A673 (cell line): ENCODE data around the gene FUZ. TPM values are rescaled to one million over a fixed set of nuclear protein-coding genes. Genes with fewer than 3 reads are reported as not detected.

ENCODE experiments used
- BruUV-seq: library from RNA; stranded (reverse); fragments of 400-500 nt; replicated peaks from 2 replicates; lab custom pipeline; 2021; lab: Mats Ljungman, UMichigan
- CTCF ChIA-PET: fragments of 300-600 bp; sonication (Branson Sonifier 250); formaldehyde crosslinking; loops from one replicate; lab custom pipeline; 2022; ENCODE audit warnings: antibody characterized with exemption; lab: Charles Lee
- POLR2A ChIA-PET: fragments of 300-600 bp; sonication (Branson Sonifier 250); formaldehyde crosslinking; loops from one replicate; lab custom pipeline; 2022; ENCODE audit warnings: antibody characterized with exemption; ENCODE audit not compliant: low non-redundant PET; lab: Charles Lee
- DNase-seq: peaks from one replicate; pipeline ENCODE4 v3.0.0-alpha.2; 2015; ENCODE audit warnings: low spot score
- H3K27ac ChIP-seq: fragments of 200-600 bp; sonication (generic); 2 replicates; pipeline ENCODE4 v1.5.1; 2016; ENCODE audit warnings: mixed run types, low read depth, mild to moderate bottlenecking, mixed read lengths, antibody characterized with exemption, low read length; ENCODE audit not compliant: poor library complexity, severe bottlenecking
- H3K27me3 ChIP-seq: fragments of 200-600 bp; sonication (generic); replicated peaks from 2 replicates; pipeline ENCODE4 v1.6.1; 2017; ENCODE audit warnings: mixed run types, low read depth, mild to moderate bottlenecking, mixed read lengths, antibody characterized with exemption, low read length; ENCODE audit not compliant: insufficient read depth, poor library complexity
- H3K36me3 ChIP-seq: fragments of 200-600 bp; sonication (generic); 2 replicates; pipeline ENCODE4 v1.6.1; 2016; ENCODE audit warnings: mixed run types, mild to moderate bottlenecking, mixed read lengths, antibody characterized with exemption, low read length; ENCODE audit not compliant: insufficient read depth, poor library complexity, severe bottlenecking
- H3K4me1 ChIP-seq: fragments of 200-600 bp; sonication (generic); 2 replicates; pipeline ENCODE4 v1.6.1; 2017; ENCODE audit warnings: mixed run types, mild to moderate bottlenecking, mixed read lengths, antibody characterized with exemption, low read length; ENCODE audit not compliant: insufficient read depth, poor library complexity, severe bottlenecking
- H3K4me3 ChIP-seq: fragments of 200-600 bp; sonication (generic); 2 replicates; pipeline ENCODE4 v1.5.1; 2016; ENCODE audit warnings: low read depth, mixed run types, mild to moderate bottlenecking, mixed read lengths, low read length; ENCODE audit not compliant: poor library complexity, severe bottlenecking
- H3K9me3 ChIP-seq: fragments of 200-600 bp; sonication (generic); 2 replicates; pipeline ENCODE4 v1.6.1; 2016; ENCODE audit warnings: mixed run types, low read depth, mild to moderate bottlenecking, mixed read lengths, antibody characterized with exemption, low read length; ENCODE audit not compliant: poor library complexity, severe bottlenecking
- EZH2 ChIP-seq: fragments of 200-600 bp; sonication (generic); IDR thresholded peaks from 2 replicates; pipeline ENCODE4 v1.6.1; 2017; ENCODE audit warnings: borderline replicate concordance, low read depth, mild to moderate bottlenecking, mixed read lengths, antibody characterized with exemption, low read length; ENCODE audit not compliant: poor library complexity, severe bottlenecking
- intact Hi-C: fragments of 100-400 bp; cut with micrococcal nuclease; formaldehyde crosslinking; loops from one replicate; pipeline ENCODE4 v1.10.0; 2022; ENCODE audit not compliant: unreplicated experiment
- total RNA-seq: library from RNA; stranded (reverse); gene quantifications from 2 replicates; pipeline ENCODE4 v1.2.3, GENCODE V29; 2021
- TF ChIP-seq, protein P1 (sequence below): fragments of 300-800, 200-600 bp; sonication (generic); conservative IDR thresholded peaks from 2 replicates; pipeline ENCODE4 v1.5.1; 2017; ENCODE audit warnings: low read depth, mild to moderate bottlenecking, antibody characterized with exemption, low read length, moderate library complexity, mixed read lengths

Gene FUZ
- total RNA-seq, 1 experiment from 2014 or later = 53.0 TPM

DNA sequence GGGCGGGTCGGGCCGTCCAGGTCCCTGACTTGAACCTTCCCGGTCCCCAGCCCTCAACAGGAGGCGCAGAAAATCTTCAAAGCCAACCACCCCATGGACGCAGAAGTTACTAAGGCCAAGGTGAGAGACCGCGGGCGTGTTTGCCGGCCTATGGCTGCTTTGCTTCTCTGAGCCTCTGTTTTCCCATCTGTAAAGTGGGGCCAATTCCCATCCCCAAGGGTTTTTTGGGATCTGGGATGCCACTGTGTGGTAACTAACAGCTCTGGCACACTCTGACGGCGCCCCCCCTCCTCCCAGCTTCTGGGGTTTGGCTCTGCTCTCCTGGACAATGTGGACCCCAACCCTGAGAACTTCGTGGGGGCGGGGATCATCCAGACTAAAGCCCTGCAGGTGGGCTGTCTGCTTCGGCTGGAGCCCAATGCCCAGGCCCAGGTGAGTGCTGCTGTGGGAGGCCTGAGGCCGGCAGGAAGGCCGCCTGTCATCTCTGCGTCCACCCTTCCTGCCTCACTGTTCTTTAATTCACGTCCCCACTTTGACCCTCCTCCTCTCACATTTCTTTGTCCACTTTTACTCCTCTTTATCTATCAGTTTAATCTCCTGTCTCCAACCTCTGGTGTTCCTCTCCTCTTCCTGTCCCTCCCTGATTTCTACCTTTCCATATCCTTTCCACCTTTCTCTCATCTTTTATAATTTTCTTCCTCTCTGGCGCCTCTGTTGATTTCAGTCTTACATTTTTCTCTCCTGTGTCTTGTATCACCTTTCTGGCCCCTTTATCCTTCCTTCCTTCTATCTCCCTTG, 7.1 kb downstream of the FUZ start:
- ChIA-PET CTCF (interaction anchor here (0.6 kb wide), 1 partner anchor 142 kb away, joined by 3 read pairs; no protein-coding TSS in a partner anchor), POLR2A (no interaction called here)
- intact Hi-C loops = no loop called here
- TF ChIP-seq, protein P1, sequence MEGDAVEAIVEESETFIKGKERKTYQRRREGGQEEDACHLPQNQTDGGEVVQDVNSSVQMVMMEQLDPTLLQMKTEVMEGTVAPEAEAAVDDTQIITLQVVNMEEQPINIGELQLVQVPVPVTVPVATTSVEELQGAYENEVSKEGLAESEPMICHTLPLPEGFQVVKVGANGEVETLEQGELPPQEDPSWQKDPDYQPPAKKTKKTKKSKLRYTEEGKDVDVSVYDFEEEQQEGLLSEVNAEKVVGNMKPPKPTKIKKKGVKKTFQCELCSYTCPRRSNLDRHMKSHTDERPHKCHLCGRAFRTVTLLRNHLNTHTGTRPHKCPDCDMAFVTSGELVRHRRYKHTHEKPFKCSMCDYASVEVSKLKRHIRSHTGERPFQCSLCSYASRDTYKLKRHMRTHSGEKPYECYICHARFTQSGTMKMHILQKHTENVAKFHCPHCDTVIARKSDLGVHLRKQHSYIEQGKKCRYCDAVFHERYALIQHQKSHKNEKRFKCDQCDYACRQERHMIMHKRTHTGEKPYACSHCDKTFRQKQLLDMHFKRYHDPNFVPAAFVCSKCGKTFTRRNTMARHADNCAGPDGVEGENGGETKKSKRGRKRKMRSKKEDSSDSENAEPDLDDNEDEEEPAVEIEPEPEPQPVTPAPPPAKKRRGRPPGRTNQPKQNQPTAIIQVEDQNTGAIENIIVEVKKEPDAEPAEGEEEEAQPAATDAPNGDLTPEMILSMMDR = no peak
- TF ChIP-seq EZH2 = no peak
- DNase-seq = no peak
- H3K4me3 ChIP-seq = no peak overlapping the region
- BruUV-seq = no TSS peak
- H3K27me3 ChIP-seq = no peaks in the 10 kb centered on the region
- no peak overlapping the region for H3K27ac ChIP-seq
- peaks cover 18% of the 10 kb centered on the region for H3K36me3 ChIP-seq
- no peaks in the 10 kb centered on the region for H3K9me3 ChIP-seq
- H3K4me1 ChIP-seq = peaks cover 28% of the 10 kb centered on the region

DNA sequence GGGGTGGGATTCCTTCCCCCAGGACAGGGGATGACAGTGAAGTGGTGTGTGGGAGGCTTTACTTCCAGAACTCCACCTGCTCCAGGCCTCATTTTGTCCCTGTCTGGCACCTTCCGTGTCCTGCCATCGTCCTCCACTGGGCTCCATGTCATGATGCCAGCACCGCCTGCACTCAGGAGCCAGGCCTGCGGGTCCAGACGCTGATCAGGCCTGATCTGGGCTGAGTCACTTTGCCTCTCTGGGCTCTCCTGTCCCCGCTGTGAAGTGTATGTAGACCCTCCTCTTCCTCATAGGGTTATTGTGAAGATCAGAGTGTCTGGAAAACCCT, 9.6 kb downstream of the FUZ start:
- intact Hi-C loops = no loop called here

GRCh38 chr19:49802836-49803528, 10.1 kb downstream of the FUZ start:
- H3K27ac ChIP-seq = no peak overlapping the region
- CTCF ChIA-PET = no interaction called here
- H3K36me3 ChIP-seq = peaks cover 28% of the 10 kb centered on the region
- no peak for DNase-seq
- no peaks in the 10 kb centered on the region for H3K9me3 ChIP-seq
- POLR2A ChIA-PET = no interaction called here
- intact Hi-C loops = no loop called here
- no peak for TF ChIP-seq EZH2
- TF ChIP-seq, protein P1 = no peak
- BruUV-seq = no TSS peak
- H3K4me1 ChIP-seq = peaks cover 9% of the 10 kb centered on the region
- H3K27me3 ChIP-seq = no peaks in the 10 kb centered on the region
- no peak overlapping the region for H3K4me3 ChIP-seq

More for the DNA sequence above, 9.6 kb downstream of the FUZ start:
- ChIA-PET CTCF (no interaction called here), POLR2A (no interaction called here)
- TF ChIP-seq, protein P1 = no peak
- TF ChIP-seq EZH2 = no peak
- no peak for DNase-seq
- no TSS peak for BruUV-seq
- H3K4me3 ChIP-seq = no peak overlapping the region
- H3K4me1 ChIP-seq = peaks cover 12% of the 10 kb centered on the region
- no peak overlapping the region for H3K27ac ChIP-seq
- no peaks in the 10 kb centered on the region for H3K9me3 ChIP-seq
- peaks cover 28% of the 10 kb centered on the region for H3K36me3 ChIP-seq
- no peaks in the 10 kb centered on the region for H3K27me3 ChIP-seq
